Liver (tissue), 9 donors: Measurements from ENCODE around the gene SLC51B. TPM values are rescaled to one million over a fixed set of nuclear protein-coding genes. Genes with fewer than 3 reads are reported as not detected.

ENCODE experiments used
- DNase-seq: peaks from one replicate; pipeline ENCODE4 v3.0.0-alpha.2; 2017; ENCODE audit warnings: low spot score
- H3K27ac ChIP-seq, 2 donors: one replicate each; pipeline ENCODE4 v1.7.0; 2013; ENCODE audit warnings: inconsistent platforms in 2 of 2, low read length in 2 of 2, control low read depth in 1 of 2, low read depth in 1 of 2, mild to moderate bottlenecking in 1 of 2
- H3K27me3 ChIP-seq, 4 donors: one replicate each; pipeline versions ENCODE4 v1.6.1 to v1.7.0; 2013; ENCODE audit warnings: low read length in 3 of 4, inconsistent platforms in 1 of 4, mild to moderate bottlenecking in 1 of 4, moderate library complexity in 1 of 4; ENCODE audit not compliant: control insufficient read depth in 4 of 4, insufficient read depth in 4 of 4
- H3K36me3 ChIP-seq, 4 donors: one replicate each; pipeline versions ENCODE4 v1.6.1 to v1.7.0; 2013; ENCODE audit warnings: low read length in 3 of 4, mild to moderate bottlenecking in 3 of 4, low read depth in 1 of 4, moderate library complexity in 1 of 4; ENCODE audit not compliant: control insufficient read depth in 4 of 4, insufficient read depth in 3 of 4
- H3K4me1 ChIP-seq, 4 donors: one replicate each; pipeline versions ENCODE4 v1.6.1 to v1.7.0; 2013; ENCODE audit warnings: low read length in 3 of 4, mild to moderate bottlenecking in 3 of 4, moderate library complexity in 1 of 4; ENCODE audit not compliant: control insufficient read depth in 4 of 4, insufficient read depth in 4 of 4
- H3K4me3 ChIP-seq, 3 donors: one replicate each; pipeline versions ENCODE4 v1.6.1 to v1.7.0; 2013; ENCODE audit warnings: low read length in 3 of 3, control low read depth in 1 of 3, low read depth in 1 of 3, mild to moderate bottlenecking in 1 of 3
- H3K9ac ChIP-seq, 2 donors: one replicate each; pipeline ENCODE4 v1.7.0; 2013; ENCODE audit warnings: low read length in 2 of 2, mild to moderate bottlenecking in 2 of 2, moderate library complexity in 2 of 2, control low read depth in 1 of 2, low read depth in 1 of 2
- H3K9me3 ChIP-seq, 4 donors: one replicate each; pipeline versions ENCODE4 v1.6.1 to v1.7.0; 2013; ENCODE audit warnings: low read length in 3 of 4; ENCODE audit not compliant: control insufficient read depth in 4 of 4
- ATF3 ChIP-seq: IDR thresholded peaks from 2 replicates; pipeline ENCODE4 v1.6.1; 2016; ENCODE audit warnings: antibody characterized with exemption
- CTCF ChIP-seq: fragments of 150-350 bp; IDR thresholded peaks from 2 replicates; pipeline ENCODE4 v1.5.1; 2017; ENCODE audit warnings: improper control_type of control experiment, low read depth, low read length; ENCODE audit not compliant: missing input control
- EGR1 ChIP-seq, 2 donors: IDR thresholded peaks; 2 replicates each; pipeline ENCODE4 v1.6.1; 2016 to 2018; ENCODE audit warnings: antibody characterized with exemption in 2 of 2, low read depth in 2 of 2
- FOXA1 ChIP-seq: IDR thresholded peaks from 2 replicates; pipeline ENCODE4 v1.6.1; 2016; ENCODE audit warnings: antibody characterized with exemption
- JUND ChIP-seq, 2 donors: IDR thresholded peaks; 2 replicates each; pipeline ENCODE4 v1.6.1; 2016; ENCODE audit warnings: antibody characterized with exemption in 2 of 2
- MAX ChIP-seq: IDR thresholded peaks from 2 replicates; pipeline ENCODE4 v1.6.1; 2016; ENCODE audit warnings: antibody characterized with exemption
- NR2F2 ChIP-seq: IDR thresholded peaks from 2 replicates; pipeline ENCODE4 v1.6.1; 2016; ENCODE audit warnings: antibody characterized with exemption
- RXRA ChIP-seq, 2 donors: IDR thresholded peaks; 2 replicates each; pipeline ENCODE4 v1.6.1; 2017 to 2018; ENCODE audit warnings: antibody characterized with exemption in 2 of 2, mild to moderate bottlenecking in 1 of 2
- SP1 ChIP-seq: IDR thresholded peaks from 2 replicates; pipeline ENCODE4 v1.6.1; 2018; ENCODE audit warnings: antibody characterized with exemption, mild to moderate bottlenecking
- WGBS: extraction: QIAGEN DNeasy Blood & Tissue Kit; methylation state at CpG from one replicate; pipeline ENCODE4 v1.1.7; 2013; 5-methylcytosine and 5-hydroxymethylcytosine counted together
- polyA plus RNA-seq, 2 donors: library from polyadenylated mRNA; stranded (reverse) in 1 of 2; unstranded in 1 of 2; fragments of 200-250 nt in 1 of 2; fragments of >200 nt in 1 of 2; fragmentation: Nextera tagmentation in 1 of 2; extraction: Ambion mirVana in 1 of 2; gene quantifications; one replicate each; pipeline versions ENCODE4 v1.2.1 to v1.2.3, GENCODE V29; 2013 to 2015
- total RNA-seq, 2 donors: library from RNA; depleted of rRNA; stranded (reverse); fragments of >200 nt; gene quantifications; one replicate each; pipeline ENCODE4 v1.2.3, GENCODE V29; 2014
- TF ChIP-seq, protein P1 (sequence below): IDR thresholded peaks from 2 replicates; pipeline ENCODE4 v1.6.1; 2016; ENCODE audit warnings: antibody characterized with exemption
- TF ChIP-seq, protein P2 (sequence below): IDR thresholded peaks from 2 replicates; pipeline ENCODE4 v1.6.1; 2016; ENCODE audit warnings: antibody characterized with exemption, mild to moderate bottlenecking
- donor health status: healthy.
- donor health status: healthy.
- donor health status: healthy.
- donor health status: healthy.
- donor health status: healthy.

The SLC51B gene
- total and polyA plus RNA-seq, 4 donors = 0.25 to 2.1 (median 1.1) TPM

DNA sequence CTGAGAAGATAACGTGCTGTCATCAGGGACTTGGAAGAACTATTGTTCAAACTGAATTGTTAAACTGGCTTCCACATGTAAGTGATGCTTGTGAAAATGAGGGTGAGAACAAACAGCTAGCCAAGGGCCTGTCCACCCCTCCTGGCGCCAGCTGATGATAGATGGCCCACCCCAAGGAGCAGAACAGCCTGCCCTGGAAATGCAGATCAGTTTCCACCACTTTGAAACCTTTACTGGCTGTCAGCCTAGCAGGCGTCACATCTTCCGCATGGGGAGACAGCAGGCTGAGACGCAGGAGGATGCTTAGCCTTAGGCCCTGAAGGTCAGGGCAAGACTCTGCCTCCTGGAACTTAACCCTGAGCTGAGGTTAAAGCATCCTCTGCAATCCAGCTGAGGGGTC is 6.4 kb upstream of the SLC51B start:
- H3K4me3 ChIP-seq = no peak overlapping the region
- 82% methylated on average over 5 of the region's 5 CpGs for WGBS
- H3K9me3 ChIP-seq = no peaks in the 10 kb centered on the region
- H3K27me3 ChIP-seq = no peaks in the 10 kb centered on the region
- H3K9ac ChIP-seq = no peak overlapping the region
- no peak for DNase-seq
- TF ChIP-seq, protein P1, sequence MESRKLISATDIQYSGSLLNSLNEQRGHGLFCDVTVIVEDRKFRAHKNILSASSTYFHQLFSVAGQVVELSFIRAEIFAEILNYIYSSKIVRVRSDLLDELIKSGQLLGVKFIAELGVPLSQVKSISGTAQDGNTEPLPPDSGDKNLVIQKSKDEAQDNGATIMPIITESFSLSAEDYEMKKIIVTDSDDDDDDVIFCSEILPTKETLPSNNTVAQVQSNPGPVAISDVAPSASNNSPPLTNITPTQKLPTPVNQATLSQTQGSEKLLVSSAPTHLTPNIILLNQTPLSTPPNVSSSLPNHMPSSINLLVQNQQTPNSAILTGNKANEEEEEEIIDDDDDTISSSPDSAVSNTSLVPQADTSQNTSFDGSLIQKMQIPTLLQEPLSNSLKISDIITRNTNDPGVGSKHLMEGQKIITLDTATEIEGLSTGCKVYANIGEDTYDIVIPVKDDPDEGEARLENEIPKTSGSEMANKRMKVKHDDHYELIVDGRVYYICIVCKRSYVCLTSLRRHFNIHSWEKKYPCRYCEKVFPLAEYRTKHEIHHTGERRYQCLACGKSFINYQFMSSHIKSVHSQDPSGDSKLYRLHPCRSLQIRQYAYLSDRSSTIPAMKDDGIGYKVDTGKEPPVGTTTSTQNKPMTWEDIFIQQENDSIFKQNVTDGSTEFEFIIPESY = no peak
- TF ChIP-seq SP1 (no peak), FOXA1 (no peak)
- TF ChIP-seq, protein P2, sequence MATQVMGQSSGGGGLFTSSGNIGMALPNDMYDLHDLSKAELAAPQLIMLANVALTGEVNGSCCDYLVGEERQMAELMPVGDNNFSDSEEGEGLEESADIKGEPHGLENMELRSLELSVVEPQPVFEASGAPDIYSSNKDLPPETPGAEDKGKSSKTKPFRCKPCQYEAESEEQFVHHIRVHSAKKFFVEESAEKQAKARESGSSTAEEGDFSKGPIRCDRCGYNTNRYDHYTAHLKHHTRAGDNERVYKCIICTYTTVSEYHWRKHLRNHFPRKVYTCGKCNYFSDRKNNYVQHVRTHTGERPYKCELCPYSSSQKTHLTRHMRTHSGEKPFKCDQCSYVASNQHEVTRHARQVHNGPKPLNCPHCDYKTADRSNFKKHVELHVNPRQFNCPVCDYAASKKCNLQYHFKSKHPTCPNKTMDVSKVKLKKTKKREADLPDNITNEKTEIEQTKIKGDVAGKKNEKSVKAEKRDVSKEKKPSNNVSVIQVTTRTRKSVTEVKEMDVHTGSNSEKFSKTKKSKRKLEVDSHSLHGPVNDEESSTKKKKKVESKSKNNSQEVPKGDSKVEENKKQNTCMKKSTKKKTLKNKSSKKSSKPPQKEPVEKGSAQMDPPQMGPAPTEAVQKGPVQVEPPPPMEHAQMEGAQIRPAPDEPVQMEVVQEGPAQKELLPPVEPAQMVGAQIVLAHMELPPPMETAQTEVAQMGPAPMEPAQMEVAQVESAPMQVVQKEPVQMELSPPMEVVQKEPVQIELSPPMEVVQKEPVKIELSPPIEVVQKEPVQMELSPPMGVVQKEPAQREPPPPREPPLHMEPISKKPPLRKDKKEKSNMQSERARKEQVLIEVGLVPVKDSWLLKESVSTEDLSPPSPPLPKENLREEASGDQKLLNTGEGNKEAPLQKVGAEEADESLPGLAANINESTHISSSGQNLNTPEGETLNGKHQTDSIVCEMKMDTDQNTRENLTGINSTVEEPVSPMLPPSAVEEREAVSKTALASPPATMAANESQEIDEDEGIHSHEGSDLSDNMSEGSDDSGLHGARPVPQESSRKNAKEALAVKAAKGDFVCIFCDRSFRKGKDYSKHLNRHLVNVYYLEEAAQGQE = no peak
- H3K36me3 ChIP-seq = no peaks in the 10 kb centered on the region
- peaks cover 0 to 5% (median 2%) of the 10 kb centered on the region in 4 donors for H3K4me1 ChIP-seq
- no peak overlapping the region for H3K27ac ChIP-seq

GRCh38 chr15:65040461-65040860 is 4.7 kb upstream of the SLC51B start:
- no peak overlapping the region for H3K9ac ChIP-seq
- DNase-seq = no peak
- no peak for TF ChIP-seq FOXA1
- no peak for TF ChIP-seq NR2F2
- TF ChIP-seq, protein P2 = no peak
- TF ChIP-seq EGR1 (IDR thresholded peaks at IDR 0.05; ENCODE audit: low read depth in 2 of 2) = no peak
- H3K27me3 ChIP-seq = no peaks in the 10 kb centered on the region
- H3K27ac ChIP-seq = no peak overlapping the region
- WGBS = 90% methylated on average over 6 of the region's 6 CpGs
- peaks cover 3 to 17% (median 14%) of the 10 kb centered on the region in 4 donors for H3K4me1 ChIP-seq
- no peaks in the 10 kb centered on the region for H3K9me3 ChIP-seq
- H3K36me3 ChIP-seq = no peaks in the 10 kb centered on the region
- H3K4me3 ChIP-seq = no peak overlapping the region

GRCh38 chr15:65041787-65042186 is 3.4 kb upstream of the SLC51B start:
- H3K27me3 ChIP-seq = no peaks in the 10 kb centered on the region
- no peaks in the 10 kb centered on the region for H3K36me3 ChIP-seq
- no peak for TF ChIP-seq MAX
- TF ChIP-seq CTCF = no peak
- no peak for TF ChIP-seq NR2F2
- TF ChIP-seq RXRA (IDR thresholded peaks at IDR 0.05) = no peak
- TF ChIP-seq ATF3 = no peak
- no peak for TF ChIP-seq JUND (IDR thresholded peaks at IDR 0.05)
- TF ChIP-seq, protein P2 = no peak
- no peak overlapping the region for H3K27ac ChIP-seq
- no peaks in the 10 kb centered on the region for H3K9me3 ChIP-seq
- no peak overlapping the region for H3K4me3 ChIP-seq
- WGBS = 72% methylated on average over 2 of the region's 2 CpGs
- no peak for DNase-seq
- no peak overlapping the region for H3K9ac ChIP-seq
- H3K4me1 ChIP-seq = peaks cover 3 to 19% (median 16%) of the 10 kb centered on the region in 4 donors
